Measurements from ENCODE around the gene OXLD1. TPM values are rescaled to one million over a fixed set of nuclear protein-coding genes. Genes with fewer than 3 reads are reported as not detected.

The OXLD1 gene
- total RNA-seq, 4 donors from 2014 or later: 17.6 to 54.5 (median 37.4) TPM

GRCh38 chr17:81644976-81645952, 21.1 kb downstream of the OXLD1 start:
- 81 to 83% methylated on average over 14 to 19 of the region's 29 CpGs for WGBS, 2 donors
- no peak for DNase-seq

GRCh38 chr17:81644496-81644895, 21.9 kb downstream of the OXLD1 start:
- H3K36me3 ChIP-seq: no peaks in the 10 kb centered on the region
- no peak for DNase-seq
- H3K27ac ChIP-seq: no peak overlapping the region
- intact Hi-C loops (cut with DNase I): no loop called here
- WGBS, 2 donors: 94% methylated on average over 6 of the region's 15 CpGs; no CpG with 5 or more reads in 1 of the 2 donors
- peaks cover 4 to 25% (median 11%) of the 10 kb centered on the region in 3 donors for H3K4me1 ChIP-seq
- peaks cover 0 to 30% (median 8%) of the 10 kb centered on the region in 4 donors for H3K27me3 ChIP-seq
- H3K4me3 ChIP-seq: no peak overlapping the region
- TF ChIP-seq POLR2A (IDR thresholded peaks at IDR 0.05): no peak
- TF ChIP-seq CTCF (IDR thresholded peaks at IDR 0.05): no peak
- peaks cover 0 to 8% (median 0%) of the 10 kb centered on the region in 3 donors for H3K9me3 ChIP-seq

More at GRCh38 chr17:81644976-81645952, 21.1 kb downstream of the OXLD1 start:
- intact Hi-C loops (cut with DNase I): no loop called here
- H3K4me1 ChIP-seq: peaks cover 4 to 25% (median 11%) of the 10 kb centered on the region in 3 donors
- peaks cover 0 to 8% (median 0%) of the 10 kb centered on the region in 3 donors for H3K9me3 ChIP-seq
- H3K36me3 ChIP-seq: no peaks in the 10 kb centered on the region
- no peak overlapping the region for H3K4me3 ChIP-seq
- H3K27ac ChIP-seq: no peak overlapping the region
- TF ChIP-seq POLR2A (IDR thresholded peaks at IDR 0.05) (no peak), CTCF (IDR thresholded peaks at IDR 0.05) (no peak)
- peaks cover 0 to 37% (median 8%) of the 10 kb centered on the region in 4 donors for H3K27me3 ChIP-seq

GRCh38 chr17:81641825-81642489, 24.4 kb downstream of the OXLD1 start:
- Histone ChIP-seq H3K36me3 (no peaks in the 10 kb centered on the region), H3K9me3 (no peaks in the 10 kb centered on the region), H3K27ac (peak overlapping the region in 3 of 4 donors; percentile 21 to 48 (median 42)), H3K4me1 (peaks cover 4 to 25% (median 16%) of the 10 kb centered on the region in 3 donors), H3K27me3 (peaks cover 0 to 4% (median 0%) of the 10 kb centered on the region in 4 donors), H3K4me3 (peak overlapping the region in 1 of 4 donors; percentile 6)
- intact Hi-C loops (cut with DNase I): no loop called here
- 82 to 100% methylated on average over 5 to 8 of the region's 17 CpGs for WGBS, 2 donors
- TF ChIP-seq CTCF (IDR thresholded peaks at IDR 0.05): no peak
- TF ChIP-seq POLR2A (IDR thresholded peaks at IDR 0.05): no peak
- DNase-seq: no peak

GRCh38 chr17:81640011-81640410, 26.4 kb downstream of the OXLD1 start:
- WGBS, 2 donors: 85 to 90% methylated on average over 9 of the region's 9 CpGs
- Histone ChIP-seq H3K4me1 (peaks cover 17 to 40% (median 25%) of the 10 kb centered on the region in 3 donors), H3K36me3 (no peaks in the 10 kb centered on the region), H3K9me3 (no peaks in the 10 kb centered on the region), H3K4me3 (no peak overlapping the region), H3K27ac (no peak overlapping the region), H3K27me3 (no peaks in the 10 kb centered on the region)
- no peak for DNase-seq
- no peak for TF ChIP-seq POLR2A (IDR thresholded peaks at IDR 0.05)
- no peak for TF ChIP-seq CTCF (IDR thresholded peaks at IDR 0.05)
- intact Hi-C loops (cut with DNase I): no loop called here

Measured in esophagus squamous epithelium (tissue), 5 donors.